ENCODE data around the gene IFIT5. TPM values are rescaled to one million over a fixed set of nuclear protein-coding genes. Genes with fewer than 3 reads are reported as not detected.

Gene IFIT5
- total RNA-seq = 10 to 100 TPM; 12.6 to 20.3 (median 18.5) TPM
- 29.1 TPM for total RNA-seq (2013)
- total RNA-seq = 31.5 to 378 (median 65.3) reads per million in 29 experiments

- DNase-seq (peak; percentile 44 to 80 (median 62)), ATAC-seq (replicated peaks in 1 of 4) (peak; percentile 82 to 85 (median 83))
- peaks cover 57 to 65% (median 60%) of the 10 kb centered on the region in 3 donors for H3K4me1 Mint-ChIP-seq
- Histone ChIP-seq H3K9me3 (no peaks in the 10 kb centered on the region), H3K36me3 (ENCODE audit: control insufficient read depth in 2 of 2, extremely low read depth in 1 of 2, insufficient read depth in 1 of 2, low read length in 1 of 2) (peaks cover 0 to 13% of the 10 kb centered on the region in 2 donors), H3K27ac (ENCODE audit: low read length) (peak within 1 kb of the TSS; percentile 97), H3K4me3 (ENCODE audit: control insufficient read depth in 1 of 2, extremely low read depth in 1 of 2, low read length in 1 of 2) (peak within 1 kb of the TSS; percentile 88 to 98), H3K4me1 (ENCODE audit: control insufficient read depth in 1 of 2, extremely low read depth in 1 of 2, insufficient read depth in 2 of 2, low read length in 2 of 2) (peaks cover 12 to 37% of the 10 kb centered on the region in 2 experiments), H3K27me3 (replicated peaks in 1 of 2; ENCODE audit: control insufficient read depth in 2 of 2, extremely low read depth in 1 of 2, insufficient read depth in 2 of 2, low read length in 1 of 2) (no peaks in the 10 kb centered on the region)
- no peaks in the 10 kb centered on the region for H3K9me3 Mint-ChIP-seq
- CTCF ChIA-PET = interaction anchor here in 1 of 2 donors (0.6 to 2.3 kb wide), 19 partner anchors 9 to 482 kb away, joined by 3 to 29 read pairs (median 3); partner anchors contain the start of genes IFIT1, IFIT2, KIF20B and LIPA
- peaks cover 18% of the 10 kb centered on the region for H3K36me3 Mint-ChIP-seq
- H3K4me3 Mint-ChIP-seq = peak within 1 kb of the TSS; percentile 90 to 97 (median 92)
- WGBS (ENCODE audit: insufficient coverage) = under 1% methylated on average over 48 of the region's 48 CpGs
- H3K27me3 Mint-ChIP-seq = no peaks in the 10 kb centered on the region
- H3K27ac Mint-ChIP-seq = peak within 1 kb of the TSS; percentile 96 to 98
- POLR2A ChIA-PET = interaction anchor here (0.5 to 2.9 kb wide), 14 partner anchors 13 to 1989 kb away, joined by 3 to 37 read pairs (median 5); partner anchors contain the start of genes IFIT1 (in 2 of the 2), KIF20B (in 1 of the 2) and LIPA (in 1 of the 2)
Observed at GRCh38 chr10:89414146-89414878, at the start of gene IFIT5. TSS of gene IFIT5 (plus strand) at chr10:89414568. CDS start at chr10:89414799, 231 bp downstream.

GRCh38 chr10:89367529-89367928 lies 46.8 kb upstream of the IFIT5 start:
- Mint-ChIP-seq H3K27ac (no peak overlapping the region), H3K4me1 (peaks cover 22 to 35% (median 26%) of the 10 kb centered on the region in 3 donors), H3K9me3 (no peaks in the 10 kb centered on the region), H3K36me3 (no peaks in the 10 kb centered on the region), H3K4me3 (no peak overlapping the region), H3K27me3 (peaks cover 0 to 11% of the 10 kb centered on the region in 2 donors)
- Histone ChIP-seq H3K36me3 (ENCODE audit: control insufficient read depth in 2 of 2, extremely low read depth in 1 of 2, insufficient read depth in 1 of 2, low read length in 1 of 2) (no peaks in the 10 kb centered on the region), H3K4me3 (ENCODE audit: control insufficient read depth in 1 of 2, extremely low read depth in 1 of 2, low read length in 1 of 2) (no peak overlapping the region), H3K27me3 (replicated peaks in 1 of 2; ENCODE audit: control insufficient read depth in 2 of 2, extremely low read depth in 1 of 2, insufficient read depth in 2 of 2, low read length in 1 of 2) (no peaks in the 10 kb centered on the region), H3K4me1 (ENCODE audit: control insufficient read depth in 1 of 2, extremely low read depth in 1 of 2, insufficient read depth in 2 of 2, low read length in 2 of 2) (peaks cover 2 to 8% of the 10 kb centered on the region in 2 experiments), H3K9me3 (no peaks in the 10 kb centered on the region), H3K27ac (ENCODE audit: low read length) (no peak overlapping the region)
- DNase-seq (peak in 14 of 35 experiments; percentile 1 to 63 (median 5)), ATAC-seq (replicated peaks in 1 of 4) (peak in 1 of 4 experiments; percentile 69)
- CTCF ChIA-PET = no interaction called here
- 80% methylated on average over 1 of the region's 4 CpGs for WGBS (ENCODE audit: insufficient coverage)
- POLR2A ChIA-PET = interaction anchor here (0.8 to 1.2 kb wide), 3 partner anchors 27 to 66 kb away, joined by 3 to 7 read pairs (median 3); partner anchors contain the start of genes IFIT2 (in 1 of the 2) and IFIT5 (in 1 of the 2)

GRCh38 chr10:89368129-89368528 lies 46.2 kb upstream of the IFIT5 start:
- CTCF ChIA-PET = interaction anchor here in 1 of 2 donors (0.8 to 1.7 kb wide), 3 partner anchors 51 to 120 kb away, joined by 3 to 5 read pairs (median 3); no protein-coding TSS in a partner anchor
- Histone ChIP-seq H3K27me3 (replicated peaks in 1 of 2; ENCODE audit: control insufficient read depth in 2 of 2, extremely low read depth in 1 of 2, insufficient read depth in 2 of 2, low read length in 1 of 2) (no peaks in the 10 kb centered on the region), H3K27ac (ENCODE audit: low read length) (no peak overlapping the region), H3K4me1 (ENCODE audit: control insufficient read depth in 1 of 2, extremely low read depth in 1 of 2, insufficient read depth in 2 of 2, low read length in 2 of 2) (peaks cover under 1 to 8% of the 10 kb centered on the region in 2 experiments), H3K4me3 (ENCODE audit: control insufficient read depth in 1 of 2, extremely low read depth in 1 of 2, low read length in 1 of 2) (no peak overlapping the region), H3K9me3 (no peaks in the 10 kb centered on the region), H3K36me3 (ENCODE audit: control insufficient read depth in 2 of 2, extremely low read depth in 1 of 2, insufficient read depth in 1 of 2, low read length in 1 of 2) (no peaks in the 10 kb centered on the region)
- H3K27ac Mint-ChIP-seq = no peak overlapping the region
- H3K27me3 Mint-ChIP-seq = peaks cover 0 to 16% of the 10 kb centered on the region in 2 donors
- H3K9me3 Mint-ChIP-seq = no peaks in the 10 kb centered on the region
- POLR2A ChIA-PET = interaction anchor here (0.8 to 1.2 kb wide), 3 partner anchors 28 to 67 kb away, joined by 3 to 7 read pairs (median 3); partner anchors contain the start of genes IFIT2 (in 1 of the 2) and IFIT5 (in 1 of the 2)
- no peaks in the 10 kb centered on the region for H3K36me3 Mint-ChIP-seq
- DNase-seq (no peak), ATAC-seq (replicated peaks in 1 of 4) (no peak)
- no CpG with 5 or more reads among the region's 1 CpG for WGBS (ENCODE audit: insufficient coverage)
- no peak overlapping the region for H3K4me3 Mint-ChIP-seq
- H3K4me1 Mint-ChIP-seq = peaks cover 19 to 31% (median 20%) of the 10 kb centered on the region in 3 donors

GRCh38 chr10:89369156-89370105 lies 44.9 kb upstream of the IFIT5 start:
- ATAC-seq (replicated peaks in 1 of 4) = peak in 1 of 4 experiments; percentile 60
- H3K27ac Mint-ChIP-seq = no peak overlapping the region
- H3K27ac ChIP-seq (ENCODE audit: low read length) = no peak overlapping the region
- peaks cover 0 to 20% of the 10 kb centered on the region in 2 donors for H3K27me3 Mint-ChIP-seq
- H3K36me3 ChIP-seq (ENCODE audit: control insufficient read depth in 2 of 2, extremely low read depth in 1 of 2, insufficient read depth in 1 of 2, low read length in 1 of 2) = no peaks in the 10 kb centered on the region
- no peaks in the 10 kb centered on the region for H3K9me3 Mint-ChIP-seq
- POLR2A ChIA-PET = interaction anchor here (0.5 to 0.7 kb wide), 5 partner anchors 14 to 352 kb away, joined by 3 to 6 read pairs (median 3); no protein-coding TSS in a partner anchor
- H3K9me3 ChIP-seq = no peaks in the 10 kb centered on the region
- 50% methylated on average over 1 of the region's 5 CpGs for WGBS (ENCODE audit: insufficient coverage)
- H3K4me1 Mint-ChIP-seq = peaks cover 12 to 21% (median 13%) of the 10 kb centered on the region in 3 donors
- CTCF ChIA-PET = interaction anchor here (0.5 to 1.7 kb wide), 24 partner anchors 9 to 1484 kb away, joined by 3 to 9 read pairs (median 3); partner anchors contain the start of genes IFIT1 (in 2 of the 2), LIPA (in 2 of the 2), IFIT2 (in 1 of the 2) and IFIT3 (in 1 of the 2)
- H3K4me3 ChIP-seq (ENCODE audit: control insufficient read depth in 1 of 2, extremely low read depth in 1 of 2, low read length in 1 of 2) = no peak overlapping the region
- H3K4me3 Mint-ChIP-seq = no peak overlapping the region
- H3K36me3 Mint-ChIP-seq = no peaks in the 10 kb centered on the region
- no peaks in the 10 kb centered on the region for H3K27me3 ChIP-seq (replicated peaks in 1 of 2; ENCODE audit: control insufficient read depth in 2 of 2, extremely low read depth in 1 of 2, insufficient read depth in 2 of 2, low read length in 1 of 2)
- H3K4me1 ChIP-seq (ENCODE audit: control insufficient read depth in 1 of 2, extremely low read depth in 1 of 2, insufficient read depth in 2 of 2, low read length in 2 of 2) = peaks cover 0 to 8% of the 10 kb centered on the region in 2 experiments
- DNase-seq = peak in 11 of 35 experiments; percentile 2 to 51 (median 10)

GRCh38 chr10:89371079-89371478 lies 43.3 kb upstream of the IFIT5 start:
- Mint-ChIP-seq H3K4me3 (no peak overlapping the region), H3K4me1 (peaks cover 11 to 17% (median 13%) of the 10 kb centered on the region in 3 donors), H3K27ac (no peak overlapping the region), H3K9me3 (no peaks in the 10 kb centered on the region), H3K27me3 (peaks cover 0 to 20% of the 10 kb centered on the region in 2 donors), H3K36me3 (no peaks in the 10 kb centered on the region)
- CTCF ChIA-PET = interaction anchor here (0.6 kb wide), 2 partner anchors 16 to 439 kb away, joined by 3 to 5 read pairs; no protein-coding TSS in a partner anchor
- Histone ChIP-seq H3K27me3 (replicated peaks in 1 of 2; ENCODE audit: control insufficient read depth in 2 of 2, extremely low read depth in 1 of 2, insufficient read depth in 2 of 2, low read length in 1 of 2) (peaks cover 0 to 3% of the 10 kb centered on the region in 2 experiments), H3K36me3 (ENCODE audit: control insufficient read depth in 2 of 2, extremely low read depth in 1 of 2, insufficient read depth in 1 of 2, low read length in 1 of 2) (no peaks in the 10 kb centered on the region), H3K4me3 (ENCODE audit: control insufficient read depth in 1 of 2, extremely low read depth in 1 of 2, low read length in 1 of 2) (no peak overlapping the region), H3K27ac (ENCODE audit: low read length) (no peak overlapping the region), H3K9me3 (no peaks in the 10 kb centered on the region), H3K4me1 (ENCODE audit: control insufficient read depth in 1 of 2, extremely low read depth in 1 of 2, insufficient read depth in 2 of 2, low read length in 2 of 2) (peaks cover 0 to 8% of the 10 kb centered on the region in 2 experiments)
- DNase-seq = no peak
- no peak for ATAC-seq (replicated peaks in 1 of 4)
- POLR2A ChIA-PET = no interaction called here
